HepG2 (cell line): ENCODE measurements around the gene SLC35F1.

Experiments
- CEBPG ChIP-seq: IDR thresholded peaks from 2 replicates; pipeline ENCODE4 v1.6.1; 2016
- KAT2B ChIP-seq: fragments of 150-350 bp; IDR thresholded peaks from 2 replicates; pipeline ENCODE4 v1.6.1; 2014; ENCODE audit warnings: low read depth, low read length, borderline replicate concordance
- MAFG ChIP-seq: sonication (generic); formaldehyde crosslinking; IDR thresholded peaks from 2 replicates; pipeline ENCODE4 v1.5.1; 2020; ENCODE audit warnings: mild to moderate bottlenecking, missing genetic modification reagents
- NFRKB ChIP-seq: fragments of 450-650 bp; IDR thresholded peaks from 2 replicates; pipeline ENCODE4 v1.6.1; 2017
- SIN3A ChIP-seq: IDR thresholded peaks from 2 replicates; pipeline ENCODE4 v1.6.1; 2011; ENCODE audit warnings: low read depth, mild to moderate bottlenecking, control low read depth, low read length, borderline replicate concordance
- TBL1XR1 ChIP-seq: fragments of 150-350 bp; IDR thresholded peaks from 2 replicates; pipeline ENCODE4 v1.6.1; 2014; ENCODE audit warnings: borderline replicate concordance, low read length; ENCODE audit not compliant: partially characterized antibody
- USF2 ChIP-seq, 2 experiments: sonication (generic) in 1 of 2; formaldehyde crosslinking in 1 of 2; IDR thresholded peaks; 2 replicates each; pipeline versions ENCODE4 v1.5.1 to v1.6.1; 2011 to 2020; ENCODE audit warnings: borderline replicate concordance in 1 of 2, low read depth in 1 of 2, low read length in 1 of 2, mild to moderate bottlenecking in 1 of 2, missing genetic modification reagents in 1 of 2, moderate library complexity in 1 of 2
- ZNF713 ChIP-seq: sonication (generic); formaldehyde crosslinking; IDR thresholded peaks from 2 replicates; pipeline ENCODE4 v1.4.0; 2020; ENCODE audit warnings: mild to moderate bottlenecking, missing genetic modification reagents
- ZNF740 ChIP-seq: sonication (generic); formaldehyde crosslinking; IDR thresholded peaks from 2 replicates; pipeline ENCODE4 v1.4.0; 2020; ENCODE audit warnings: missing genetic modification reagents
- TF ChIP-seq, protein P1 (sequence below): sonication (generic); formaldehyde crosslinking; IDR thresholded peaks from 2 replicates; pipeline ENCODE4 v1.9.0; 2021; ENCODE audit warnings: missing genetic modification reagents, borderline replicate concordance

DNA sequence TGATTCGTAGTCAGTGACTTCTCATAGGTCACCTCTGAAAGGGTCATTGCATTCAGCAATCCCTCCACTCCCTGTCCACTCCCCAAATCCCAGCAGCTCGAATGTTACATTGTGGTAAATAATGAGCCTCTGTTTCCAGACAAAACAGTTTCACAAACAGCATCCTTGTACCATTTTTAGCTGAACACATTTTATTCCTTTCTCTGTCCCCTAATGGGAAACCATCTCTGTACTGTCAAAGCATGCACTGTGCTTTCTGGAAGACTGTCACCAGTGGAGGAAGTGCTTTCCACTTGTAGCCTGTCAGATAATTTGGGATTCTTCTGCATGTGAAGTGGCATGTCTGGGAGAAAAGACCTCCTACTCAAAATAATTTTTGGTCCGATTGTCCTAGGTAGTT, 82.0 kb downstream of the SLC35F1 start:
- TF ChIP-seq, protein P1, sequence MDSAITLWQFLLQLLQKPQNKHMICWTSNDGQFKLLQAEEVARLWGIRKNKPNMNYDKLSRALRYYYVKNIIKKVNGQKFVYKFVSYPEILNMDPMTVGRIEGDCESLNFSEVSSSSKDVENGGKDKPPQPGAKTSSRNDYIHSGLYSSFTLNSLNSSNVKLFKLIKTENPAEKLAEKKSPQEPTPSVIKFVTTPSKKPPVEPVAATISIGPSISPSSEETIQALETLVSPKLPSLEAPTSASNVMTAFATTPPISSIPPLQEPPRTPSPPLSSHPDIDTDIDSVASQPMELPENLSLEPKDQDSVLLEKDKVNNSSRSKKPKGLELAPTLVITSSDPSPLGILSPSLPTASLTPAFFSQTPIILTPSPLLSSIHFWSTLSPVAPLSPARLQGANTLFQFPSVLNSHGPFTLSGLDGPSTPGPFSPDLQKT (CRISPR knock-in tag): no peak
- TF ChIP-seq NFRKB: no peak
- TF ChIP-seq USF2 (IDR thresholded peaks at IDR 0.05; ENCODE audit: low read depth, low read length): no peak
- TF ChIP-seq USF2 (CRISPR knock-in tag; IDR thresholded peaks at IDR 0.05; ENCODE audit: borderline replicate concordance): no peak
- TF ChIP-seq CEBPG (CRISPR knock-in tag): no peak
- no peak for TF ChIP-seq ZNF713 (CRISPR knock-in tag)
- TF ChIP-seq ZNF740 (CRISPR knock-in tag): no peak
- no peak for TF ChIP-seq TBL1XR1
- no peak for TF ChIP-seq SIN3A
- TF ChIP-seq MAFG (CRISPR knock-in tag): no peak
- no peak for TF ChIP-seq KAT2B
